OCI-M2 (cell line): Measurements from ENCODE around the gene ASRGL1.

ENCODE experiments used
- DNase-seq: peaks from one replicate; lab custom pipeline; 2025; ENCODE audit not compliant: unreplicated experiment; lab: John Stamatoyannopoulos, UW

Gene ASRGL1

GRCh38 chr11:62411524-62411923 lies 74.3 kb downstream of the ASRGL1 start:
- no peak for DNase-seq

- DNase-seq: no peak
Observed at GRCh38 chr11:62413060-62413696, 75.9 kb downstream of the ASRGL1 start.

GRCh38 chr11:62416596-62416995 lies 79.3 kb downstream of the ASRGL1 start:
- no peak for DNase-seq

- DNase-seq: no peak
Observed at GRCh38 chr11:62418136-62418535, 80.9 kb downstream of the ASRGL1 start.

- DNase-seq: no peak
Observed at GRCh38 chr11:62418733-62419132, 81.5 kb downstream of the ASRGL1 start, which contains the start of gene SCGB1A1. SCGB1A1 (plus strand) TSS chr11:62419033; CDS start chr11:62419096, 63 bp downstream.

- DNase-seq: no peak
Observed at GRCh38 chr11:62419314-62419929, 82.2 kb downstream of the ASRGL1 start.

- no peak for DNase-seq
Observed at GRCh38 chr11:62419943-62420342, 82.7 kb downstream of the ASRGL1 start.

- no peak for DNase-seq
Observed at GRCh38 chr11:62420882-62421281, 83.6 kb downstream of the ASRGL1 start.

- DNase-seq: no peak
Observed at GRCh38 chr11:62421996-62422395, 84.7 kb downstream of the ASRGL1 start.

GRCh38 chr11:62423012-62423411 lies 85.8 kb downstream of the ASRGL1 start:
- no peak for DNase-seq

- no peak for DNase-seq
Observed at GRCh38 chr11:62427630-62428233, 90.5 kb downstream of the ASRGL1 start.

- no peak for DNase-seq
Observed at GRCh38 chr11:62428871-62429560, 91.8 kb downstream of the ASRGL1 start.

- DNase-seq: no peak
Observed at GRCh38 chr11:62430425-62430824, 93.2 kb downstream of the ASRGL1 start.

- DNase-seq: no peak
Observed at GRCh38 chr11:62431171-62431901, 94.1 kb downstream of the ASRGL1 start.

GRCh38 chr11:62432695-62433094 lies 95.4 kb downstream of the ASRGL1 start:
- no peak for DNase-seq

- DNase-seq: no peak
Observed at GRCh38 chr11:62433141-62433903, 96.1 kb downstream of the ASRGL1 start.

- no peak for DNase-seq
Observed at GRCh38 chr11:62433904-62434276, 96.6 kb downstream of the ASRGL1 start.

GRCh38 chr11:62435846-62436660 lies 98.8 kb downstream of the ASRGL1 start:
- no peak for DNase-seq

- no peak for DNase-seq
Observed at GRCh38 chr11:62437616-62438015, 100.4 kb downstream of the ASRGL1 start.

GRCh38 chr11:62438641-62439040 lies 101.4 kb downstream of the ASRGL1 start:
- no peak for DNase-seq
